Right lobe of liver (tissue), 6 donors: ENCODE measurements around the gene ATOH8. TPM values are rescaled to one million over a fixed set of nuclear protein-coding genes. Genes with fewer than 3 reads are reported as not detected.

Experiments used
- ATAC-seq, 4 donors: fragments of 200-7000 bp; cut with Tn5 transposase; one replicate each; pipeline ENCODE4 v1.9.1; 2020; ENCODE audit warnings: mild to moderate bottlenecking in 4 of 4, moderate library complexity in 4 of 4
- DNase-seq, 3 donors: peaks; one replicate each; pipeline ENCODE4 v3.0.0-alpha.2; 2020
- H3K27ac ChIP-seq, 3 donors: fragments of 200-600 bp; one replicate each; pipeline ENCODE4 v1.8.0; 2022
- H3K27me3 ChIP-seq, 2 donors: fragments of 200-600 bp; one replicate each; pipeline ENCODE4 v1.8.0; 2022
- H3K36me3 ChIP-seq, 4 donors: fragments of 200-600 bp; sonication (generic) in 1 of 4; one replicate each; pipeline versions ENCODE4 v1.5.1 to v1.8.0; 2017 to 2022; ENCODE audit warnings: control low read depth in 1 of 4
- H3K4me1 ChIP-seq, 4 donors: fragments of 200-600 bp; sonication (generic) in 1 of 4; one replicate each; pipeline versions ENCODE4 v1.5.1 to v1.8.0; 2017 to 2022; ENCODE audit warnings: control low read depth in 1 of 4
- H3K4me3 ChIP-seq, 3 donors: fragments of 200-600 bp; one replicate each; pipeline ENCODE4 v1.8.0; 2022
- H3K9me3 ChIP-seq, 4 donors: fragments of 200-600 bp; sonication (generic) in 1 of 4; one replicate each; pipeline versions ENCODE4 v1.5.1 to v1.8.0; 2017 to 2022; ENCODE audit warnings: control low read depth in 1 of 4
- CTCF ChIP-seq, 4 donors: fragments of 200-600 bp in 3 of 4; fragments of 450-650 bp in 1 of 4; IDR thresholded peaks; one replicate each; pipeline versions ENCODE4 v1.5.1 to v1.8.0; 2016 to 2022; ENCODE audit warnings: antibody characterized with exemption in 4 of 4, mild to moderate bottlenecking in 2 of 4
- POLR2A ChIP-seq: fragments of 450-650 bp; IDR thresholded peaks from one replicate; pipeline ENCODE4 v1.6.1; 2017; ENCODE audit warnings: antibody characterized with exemption, mild to moderate bottlenecking
- WGBS: methylation state at CpG from one replicate; pipeline ENCODE4 v1.1.6; 2018; ENCODE audit warnings: low coverage, low lambda C conversion rate; ENCODE audit not compliant: insufficient coverage; ENCODE audit errors: missing lambda C conversion rate; 5-methylcytosine and 5-hydroxymethylcytosine counted together
- intact Hi-C, 2 donors: fragments of 100-400 bp; cut with DNase I; formaldehyde crosslinking; loops; one replicate each; pipeline versions ENCODE4 v1.11.2 to v1.14.1; 2022
- total RNA-seq, 6 experiments: library from RNA; depleted of rRNA in 2 of 6; stranded (reverse); fragments of >200 nt in 2 of 6; fragmentation: NEBNext Ultra II Directional in 3 of 6; extraction: Animal tissue kit (Norgen Biotek cat#: 25700) in 3 of 6; gene quantifications; one replicate each; pipeline versions ENCODE4 v1.1.0 to v1.2.4, GENCODE V29; 2016 to 2023
- donor health status: DM: no; HTN: yes; CAD: no.
- donor health status: DM: no; HTN: no; CAD: no.
- donor health status: DM: no; HTN: no; CAD: no.
- donor health status: DM: no; HTN: yes; CAD: no.
- donor health status: DM: no; HTN: yes; CAD: no.

Gene ATOH8
- total RNA-seq, 6 experiments from 2014 or later, result 5.3 to 78.0 (median 46.2) TPM

GRCh38 chr2:85792783-85793441 lies 39.1 kb downstream of the ATOH8 start:
- peaks cover 0 to 54% (median 19%) of the 10 kb centered on the region in 4 donors for H3K4me1 ChIP-seq
- H3K36me3 ChIP-seq, result peaks cover 0 to 5% (median 0%) of the 10 kb centered on the region in 4 donors
- WGBS, result 40% methylated on average over 2 of the region's 8 CpGs
- H3K9me3 ChIP-seq, result no peaks in the 10 kb centered on the region
- peak in 1 of 3 donors; percentile 45 for DNase-seq
- TF ChIP-seq CTCF (IDR thresholded peaks at IDR 0.05) (no peak), POLR2A (no peak)
- H3K27me3 ChIP-seq, result no peaks in the 10 kb centered on the region
- H3K4me3 ChIP-seq, result no peak overlapping the region
- ATAC-seq, result peak in 1 of 4 donors; percentile 37
- H3K27ac ChIP-seq, result peak overlapping the region in 1 of 3 donors; percentile 57
- intact Hi-C loops, result no loop called here

GRCh38 chr2:85793584-85793983 lies 39.8 kb downstream of the ATOH8 start:
- H3K36me3 ChIP-seq, result peaks cover 0 to 5% (median 0%) of the 10 kb centered on the region in 4 donors
- H3K27me3 ChIP-seq, result no peaks in the 10 kb centered on the region
- H3K27ac ChIP-seq, result peak overlapping the region in 2 of 3 donors; percentile 32 to 75
- H3K4me3 ChIP-seq, result no peak overlapping the region
- no peak for DNase-seq
- intact Hi-C loops, result no loop called here
- no peak for TF ChIP-seq POLR2A
- TF ChIP-seq CTCF (IDR thresholded peaks at IDR 0.05), result no peak
- H3K9me3 ChIP-seq, result no peaks in the 10 kb centered on the region
- ATAC-seq, result no peak
- 79% methylated on average over 4 of the region's 4 CpGs for WGBS
- H3K4me1 ChIP-seq, result peaks cover 0 to 54% (median 23%) of the 10 kb centered on the region in 4 donors

- 49% methylated on average over 2 of the region's 3 CpGs for WGBS
- ATAC-seq (peak; percentile 29 to 74 (median 52)), DNase-seq (peak in 1 of 3 donors; percentile 10)
- Histone ChIP-seq H3K27ac (peak overlapping the region; percentile 45 to 75 (median 50)), H3K4me3 (no peak overlapping the region), H3K4me1 (peaks cover 0 to 59% (median 25%) of the 10 kb centered on the region in 4 donors), H3K27me3 (no peaks in the 10 kb centered on the region), H3K9me3 (no peaks in the 10 kb centered on the region), H3K36me3 (peaks cover 0 to 5% (median 0%) of the 10 kb centered on the region in 4 donors)
- TF ChIP-seq CTCF (IDR thresholded peaks at IDR 0.05) (no peak), POLR2A (peak; percentile 41)
- intact Hi-C loops, result no loop called here
These were observed 40.2 kb downstream of the ATOH8 start for GRCh38 chr2:85794038-85794441.

- Histone ChIP-seq H3K4me3 (no peak overlapping the region), H3K36me3 (peaks cover 0 to under 1% (median 0%) of the 10 kb centered on the region in 4 donors), H3K27me3 (no peaks in the 10 kb centered on the region), H3K27ac (peak overlapping the region; percentile 45 to 75 (median 50)), H3K9me3 (no peaks in the 10 kb centered on the region), H3K4me1 (peaks cover 0 to 61% (median 27%) of the 10 kb centered on the region in 4 donors)
- 33% methylated on average over 1 of the region's 14 CpGs for WGBS
- ATAC-seq, result no peak
- no peak for TF ChIP-seq CTCF (IDR thresholded peaks at IDR 0.05)
- TF ChIP-seq POLR2A, result no peak
- intact Hi-C loops, result no loop called here
- peak in 1 of 3 donors; percentile 53 for DNase-seq
These were observed 40.8 kb downstream of the ATOH8 start for GRCh38 chr2:85794491-85795121.
